ENCODE results near the gene CDC42BPB. TPM values are rescaled to one million over a fixed set of nuclear protein-coding genes. Genes with fewer than 3 reads are reported as not detected.

The CDC42BPB gene
- total and polyA plus RNA-seq, 2 of the 4 experiments (the other 2 are of a cell fraction) = 49.1 to 81.4 TPM

GRCh38 chr14:103003850-103004249, 53.5 kb downstream of the CDC42BPB start:
- H2BK15ac ChIP-seq (ENCODE audit: low read depth, low read length) = no peak overlapping the region

More at GRCh38 chr14:103003850-103004249, 53.5 kb downstream of the CDC42BPB start:
- Histone ChIP-seq H2AFZ (replicated peaks; ENCODE audit: low read length, poor library complexity) (no peak overlapping the region), H4K5ac (ENCODE audit: low read depth, low read length) (no peak overlapping the region), H2AK5ac (ENCODE audit: low read depth, low read length) (no peak overlapping the region), H2AK9ac (replicated peaks; ENCODE audit: low read depth, low read length, poor library complexity) (no peak overlapping the region), H3K9me3 (ENCODE audit: control insufficient read depth, insufficient read depth, low read length) (no peaks in the 10 kb centered on the region), H3K9me1 (ENCODE audit: insufficient read depth, low read length) (peaks cover 17% of the 10 kb centered on the region; the same call in 1 of the 2 replicates), H3K14ac (replicated peaks; ENCODE audit: low read depth, low read length) (no peak overlapping the region), H3K4ac (ENCODE audit: low read depth, low read length) (no peak overlapping the region), H3K9ac (ENCODE audit: low read depth, low read length) (no peak overlapping the region), H3K56ac (ENCODE audit: extremely low read depth, insufficient read depth, low read length) (no peak overlapping the region), H3K79me1 (ENCODE audit: low read depth in 1 of 2, low read length in 2 of 2) (peaks cover 39 to 89% of the 10 kb centered on the region in 2 experiments), H2BK120ac (ENCODE audit: low read depth, low read length) (no peak overlapping the region), H3K27ac (ENCODE audit: insufficient read depth, low read length) (no peak overlapping the region), H3K36me3 (ENCODE audit: control insufficient read depth, insufficient read depth, low read length) (peaks cover 53% of the 10 kb centered on the region), H3K4me1 (ENCODE audit: control insufficient read depth, insufficient read depth, low read length) (no peaks in the 10 kb centered on the region; the same call in 1 of the 2 replicates), H4K20me1 (ENCODE audit: insufficient read depth, low read length) (peaks cover 27% of the 10 kb centered on the region), H3K18ac (ENCODE audit: low read depth, low read length) (no peak overlapping the region), H4K8ac (ENCODE audit: low read depth in 2 of 2, low read length in 2 of 2) (no peak overlapping the region), H2BK20ac (ENCODE audit: low read depth, low read length) (no peak overlapping the region), H3K4me3 (ENCODE audit: insufficient read depth, low read depth, low read length) (no peak overlapping the region), H3K27me3 (ENCODE audit: control insufficient read depth, insufficient read depth, low read length) (no peaks in the 10 kb centered on the region), H2BK5ac (ENCODE audit: low read depth, low read length, poor library complexity, severe bottlenecking) (no peak overlapping the region), H3K23ac (ENCODE audit: low read depth, low read length) (no peak overlapping the region), H4K91ac (ENCODE audit: insufficient read depth, low read depth, low read length) (no peak overlapping the region), H3K4me2 (ENCODE audit: low read depth, low read length) (no peak overlapping the region)
- TF ChIP-seq MAFK (IDR thresholded peaks at IDR 0.05; ENCODE audit: low read depth, low read length) = no peak
- TF ChIP-seq MXI1 (IDR thresholded peaks at IDR 0.05; ENCODE audit: borderline replicate concordance, low read depth, low read length) = no peak
- no peak for TF ChIP-seq NFE2L2 (IDR thresholded peaks at IDR 0.05; ENCODE audit: low read depth, low read length)
- no peak for TF ChIP-seq CEBPB (IDR thresholded peaks at IDR 0.05; ENCODE audit: low read depth, low read length)
- TF ChIP-seq RFX5 (IDR thresholded peaks at IDR 0.05; ENCODE audit: low read depth, low read length) = no peak
- TF ChIP-seq BHLHE40 (IDR thresholded peaks at IDR 0.05; ENCODE audit: low read depth, low read length) = no peak
- TF ChIP-seq ELK1 (IDR thresholded peaks at IDR 0.05; ENCODE audit: borderline replicate concordance, low read depth, low read length) = no peak
- TF ChIP-seq SMC3 (IDR thresholded peaks at IDR 0.05; ENCODE audit: low read depth, low read length) = no peak
- TF ChIP-seq POLR2A (IDR thresholded peaks at IDR 0.05; ENCODE audit: low read depth, low read length) = no peak
- no peak for TF ChIP-seq MAZ (IDR thresholded peaks at IDR 0.05; ENCODE audit: borderline replicate concordance, low read depth, low read length)
- TF ChIP-seq RAD21 (IDR thresholded peaks at IDR 0.05; ENCODE audit: low read length) = no peak
- TF ChIP-seq, protein P1, sequence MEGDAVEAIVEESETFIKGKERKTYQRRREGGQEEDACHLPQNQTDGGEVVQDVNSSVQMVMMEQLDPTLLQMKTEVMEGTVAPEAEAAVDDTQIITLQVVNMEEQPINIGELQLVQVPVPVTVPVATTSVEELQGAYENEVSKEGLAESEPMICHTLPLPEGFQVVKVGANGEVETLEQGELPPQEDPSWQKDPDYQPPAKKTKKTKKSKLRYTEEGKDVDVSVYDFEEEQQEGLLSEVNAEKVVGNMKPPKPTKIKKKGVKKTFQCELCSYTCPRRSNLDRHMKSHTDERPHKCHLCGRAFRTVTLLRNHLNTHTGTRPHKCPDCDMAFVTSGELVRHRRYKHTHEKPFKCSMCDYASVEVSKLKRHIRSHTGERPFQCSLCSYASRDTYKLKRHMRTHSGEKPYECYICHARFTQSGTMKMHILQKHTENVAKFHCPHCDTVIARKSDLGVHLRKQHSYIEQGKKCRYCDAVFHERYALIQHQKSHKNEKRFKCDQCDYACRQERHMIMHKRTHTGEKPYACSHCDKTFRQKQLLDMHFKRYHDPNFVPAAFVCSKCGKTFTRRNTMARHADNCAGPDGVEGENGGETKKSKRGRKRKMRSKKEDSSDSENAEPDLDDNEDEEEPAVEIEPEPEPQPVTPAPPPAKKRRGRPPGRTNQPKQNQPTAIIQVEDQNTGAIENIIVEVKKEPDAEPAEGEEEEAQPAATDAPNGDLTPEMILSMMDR (conservative IDR thresholded peaks at IDR 0.05; ENCODE audit: low read depth, low read length) = no peak
- no peak for TF ChIP-seq FOS (IDR thresholded peaks at IDR 0.05; ENCODE audit: low read depth, low read length)
- TF ChIP-seq RCOR1 (IDR thresholded peaks at IDR 0.05; ENCODE audit: insufficient replicate concordance, low read length) = no peak
- no peak for TF ChIP-seq CHD1 (IDR thresholded peaks at IDR 0.05; ENCODE audit: low read depth, low read length)
- TF ChIP-seq, protein P2, sequence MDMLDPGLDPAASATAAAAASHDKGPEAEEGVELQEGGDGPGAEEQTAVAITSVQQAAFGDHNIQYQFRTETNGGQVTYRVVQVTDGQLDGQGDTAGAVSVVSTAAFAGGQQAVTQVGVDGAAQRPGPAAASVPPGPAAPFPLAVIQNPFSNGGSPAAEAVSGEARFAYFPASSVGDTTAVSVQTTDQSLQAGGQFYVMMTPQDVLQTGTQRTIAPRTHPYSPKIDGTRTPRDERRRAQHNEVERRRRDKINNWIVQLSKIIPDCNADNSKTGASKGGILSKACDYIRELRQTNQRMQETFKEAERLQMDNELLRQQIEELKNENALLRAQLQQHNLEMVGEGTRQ (IDR thresholded peaks at IDR 0.05; ENCODE audit: low read depth, low read length) = no peak
- DNase-seq (no peak), ATAC-seq (ENCODE audit: low read depth) (no peak)
- in situ Hi-C loops (cut with MboI; ENCODE audit: low sequenced_read_pairs) (no loop called here), intact Hi-C loops (cut with micrococcal nuclease) (no loop called here), dilution Hi-C loops (cut with HindIII; ENCODE audit: low sequenced_read_pairs, unreplicated experiment) (no loop called here)
- ChIA-PET CTCF (no interaction called here), POLR2A (ENCODE audit: unreplicated experiment) (no interaction called here)
- 83% methylated on average over 19 of the region's 24 CpGs; no CpG with 5 or more reads in 1 of the 2 experiments for WGBS, 2 experiments (ENCODE audit: extremely low coverage in 2 of 2, insufficient read length in 1 of 2)
- no TSS peak for BruUV-seq (replicated peaks)
